ENCODE data around the gene ETV1.

Gene ETV1

DNA sequence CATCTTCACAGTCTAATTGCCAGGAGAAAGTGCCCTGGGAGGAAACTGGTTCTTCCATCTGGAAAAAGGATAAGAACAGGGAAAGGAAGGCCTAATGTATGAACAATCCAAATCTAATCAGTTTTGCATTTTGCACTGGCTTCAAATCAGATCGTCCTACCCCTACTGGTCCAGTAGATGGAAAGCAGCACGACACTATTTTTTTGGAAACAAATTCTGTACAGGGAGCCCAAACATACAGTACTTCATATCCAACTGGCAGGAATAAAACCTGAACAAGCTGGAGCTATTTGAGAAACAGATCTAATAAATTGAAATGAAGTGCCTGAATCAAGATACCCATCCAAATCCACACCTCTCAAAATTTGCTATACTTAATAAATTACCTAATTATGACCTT lies 36.5 kb downstream of the ETV1 start:
- Histone ChIP-seq H3K36me3 (ENCODE audit: insufficient read depth, low read length) (no peaks in the 10 kb centered on the region), H3K4me1 (ENCODE audit: insufficient read depth, low read length, poor library complexity, severe bottlenecking) (no peaks in the 10 kb centered on the region), H3K27me3 (ENCODE audit: insufficient read depth, low read length, poor library complexity, severe bottlenecking) (no peaks in the 10 kb centered on the region), H3K4me2 (ENCODE audit: low read depth, low read length, poor library complexity, severe bottlenecking) (no peak overlapping the region), H3K4me3 (ENCODE audit: low read length, poor library complexity, severe bottlenecking) (no peak overlapping the region), H3K79me2 (ENCODE audit: insufficient read depth, low read length) (no peaks in the 10 kb centered on the region), H3K9me3 (ENCODE audit: insufficient read depth, low read depth, low read length) (no peaks in the 10 kb centered on the region), H4K20me1 (ENCODE audit: insufficient read depth, low read length, poor library complexity, severe bottlenecking) (no peaks in the 10 kb centered on the region), H3F3A (ENCODE audit: low read depth) (no peaks in the 10 kb centered on the region), H3K9me2 (replicated peaks; ENCODE audit: low read depth, low read length) (no peaks in the 10 kb centered on the region), H3K9ac (ENCODE audit: low read depth, low read length, poor library complexity, severe bottlenecking) (no peak overlapping the region), H2AFZ (ENCODE audit: low read length) (no peak overlapping the region)
- no peak for TF ChIP-seq EZH2phosphoT487 (IDR thresholded peaks at IDR 0.05; ENCODE audit: borderline replicate concordance)
- TF ChIP-seq, protein P1, sequence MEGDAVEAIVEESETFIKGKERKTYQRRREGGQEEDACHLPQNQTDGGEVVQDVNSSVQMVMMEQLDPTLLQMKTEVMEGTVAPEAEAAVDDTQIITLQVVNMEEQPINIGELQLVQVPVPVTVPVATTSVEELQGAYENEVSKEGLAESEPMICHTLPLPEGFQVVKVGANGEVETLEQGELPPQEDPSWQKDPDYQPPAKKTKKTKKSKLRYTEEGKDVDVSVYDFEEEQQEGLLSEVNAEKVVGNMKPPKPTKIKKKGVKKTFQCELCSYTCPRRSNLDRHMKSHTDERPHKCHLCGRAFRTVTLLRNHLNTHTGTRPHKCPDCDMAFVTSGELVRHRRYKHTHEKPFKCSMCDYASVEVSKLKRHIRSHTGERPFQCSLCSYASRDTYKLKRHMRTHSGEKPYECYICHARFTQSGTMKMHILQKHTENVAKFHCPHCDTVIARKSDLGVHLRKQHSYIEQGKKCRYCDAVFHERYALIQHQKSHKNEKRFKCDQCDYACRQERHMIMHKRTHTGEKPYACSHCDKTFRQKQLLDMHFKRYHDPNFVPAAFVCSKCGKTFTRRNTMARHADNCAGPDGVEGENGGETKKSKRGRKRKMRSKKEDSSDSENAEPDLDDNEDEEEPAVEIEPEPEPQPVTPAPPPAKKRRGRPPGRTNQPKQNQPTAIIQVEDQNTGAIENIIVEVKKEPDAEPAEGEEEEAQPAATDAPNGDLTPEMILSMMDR (conservative IDR thresholded peaks at IDR 0.05; ENCODE audit: low read length) = no peak

DNA sequence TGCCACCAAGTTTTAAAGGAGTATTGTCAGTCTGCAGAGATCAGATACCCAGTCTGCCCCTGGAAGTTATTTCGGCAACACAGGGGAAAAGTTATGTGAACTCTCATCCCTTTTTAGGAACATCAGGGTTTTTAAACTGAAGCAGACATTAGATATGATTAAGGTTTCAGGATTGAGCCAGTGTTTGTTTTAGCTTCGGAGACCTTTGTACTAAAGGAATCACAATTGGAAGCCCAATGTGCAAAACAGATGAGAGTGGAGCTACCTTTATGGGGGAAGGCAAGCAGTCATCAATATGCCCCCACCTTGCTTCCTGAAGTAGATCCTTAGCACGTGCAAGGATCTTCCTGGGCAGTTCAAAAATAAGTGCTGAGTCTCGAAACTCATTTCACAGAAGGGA lies 39.5 kb downstream of the ETV1 start:
- Histone ChIP-seq H3K9ac (ENCODE audit: low read depth, low read length, poor library complexity, severe bottlenecking) (no peak overlapping the region), H3K9me2 (replicated peaks; ENCODE audit: low read depth, low read length) (no peaks in the 10 kb centered on the region), H3F3A (ENCODE audit: low read depth) (no peaks in the 10 kb centered on the region), H3K9me3 (ENCODE audit: insufficient read depth, low read depth, low read length) (no peaks in the 10 kb centered on the region), H3K4me1 (ENCODE audit: insufficient read depth, low read length, poor library complexity, severe bottlenecking) (no peaks in the 10 kb centered on the region), H2AFZ (ENCODE audit: low read length) (no peak overlapping the region), H4K20me1 (ENCODE audit: insufficient read depth, low read length, poor library complexity, severe bottlenecking) (no peaks in the 10 kb centered on the region), H3K79me2 (ENCODE audit: insufficient read depth, low read length) (no peaks in the 10 kb centered on the region), H3K4me2 (ENCODE audit: low read depth, low read length, poor library complexity, severe bottlenecking) (no peak overlapping the region), H3K27me3 (ENCODE audit: insufficient read depth, low read length, poor library complexity, severe bottlenecking) (no peaks in the 10 kb centered on the region), H3K36me3 (ENCODE audit: insufficient read depth, low read length) (no peaks in the 10 kb centered on the region), H3K4me3 (ENCODE audit: low read length, poor library complexity, severe bottlenecking) (no peak overlapping the region)
- TF ChIP-seq, protein P1 (conservative IDR thresholded peaks at IDR 0.05; ENCODE audit: low read length) = no peak
- no peak for TF ChIP-seq EZH2phosphoT487 (IDR thresholded peaks at IDR 0.05; ENCODE audit: borderline replicate concordance)

DNA sequence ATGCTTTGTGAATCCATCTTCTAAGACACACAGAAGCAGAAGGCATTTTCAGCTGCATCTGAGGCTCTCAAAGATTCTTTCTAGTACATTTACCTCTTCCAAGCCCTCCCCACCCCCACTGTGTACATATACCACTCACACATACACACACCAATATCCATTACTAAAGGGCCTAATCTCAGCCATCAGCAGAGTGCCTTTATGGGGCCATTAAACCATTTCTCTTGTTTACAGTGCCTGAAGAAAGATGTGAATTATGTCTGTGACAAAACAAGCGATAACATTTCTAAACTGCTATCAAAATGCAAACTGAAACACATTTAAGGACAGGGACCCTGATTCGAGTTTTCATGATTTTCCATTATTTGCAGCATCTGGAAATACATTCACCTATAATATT lies 40.0 kb downstream of the ETV1 start:
- H4K20me1 ChIP-seq (ENCODE audit: insufficient read depth, low read length, poor library complexity, severe bottlenecking) = no peaks in the 10 kb centered on the region
- TF ChIP-seq, protein P1 (conservative IDR thresholded peaks at IDR 0.05; ENCODE audit: low read length) = no peak
- no peak for TF ChIP-seq EZH2phosphoT487 (IDR thresholded peaks at IDR 0.05; ENCODE audit: borderline replicate concordance)
- no peaks in the 10 kb centered on the region for H3K4me1 ChIP-seq (ENCODE audit: insufficient read depth, low read length, poor library complexity, severe bottlenecking)
- H3K79me2 ChIP-seq (ENCODE audit: insufficient read depth, low read length) = no peaks in the 10 kb centered on the region
- no peak overlapping the region for H2AFZ ChIP-seq (ENCODE audit: low read length)
- H3K27me3 ChIP-seq (ENCODE audit: insufficient read depth, low read length, poor library complexity, severe bottlenecking) = no peaks in the 10 kb centered on the region
- H3K4me3 ChIP-seq (ENCODE audit: low read length, poor library complexity, severe bottlenecking) = no peak overlapping the region
- H3K9ac ChIP-seq (ENCODE audit: low read depth, low read length, poor library complexity, severe bottlenecking) = no peak overlapping the region
- H3K9me3 ChIP-seq (ENCODE audit: insufficient read depth, low read depth, low read length) = no peaks in the 10 kb centered on the region
- H3K36me3 ChIP-seq (ENCODE audit: insufficient read depth, low read length) = no peaks in the 10 kb centered on the region
- H3F3A ChIP-seq (ENCODE audit: low read depth) = no peaks in the 10 kb centered on the region
- H3K9me2 ChIP-seq (replicated peaks; ENCODE audit: low read depth, low read length) = no peaks in the 10 kb centered on the region
- no peak overlapping the region for H3K4me2 ChIP-seq (ENCODE audit: low read depth, low read length, poor library complexity, severe bottlenecking)
